Stimulated activated CD4-positive, alpha-beta T cell treated with anti-CD3 and anti-CD28 coated beads, Interleukin-2, amount 100 ng/mL, for 4 hours (primary cell): ENCODE data around the gene RRP9.
"Not testable (repeated sequence)": the region's sequence is repeated elsewhere in the genome, so short reads cannot be mapped to it uniquely, and the experiment has no call there.

ENCODE experiments used
- DNase-seq: peaks from one replicate; pipeline ENCODE4 v3.0.0-alpha.2; 2020; ENCODE audit warnings: low read depth

RRP9 gene

GRCh38 chr3:51938780-51939425 lies 2.8 kb downstream of the RRP9 start:
- no peak for DNase-seq

GRCh38 chr3:51937611-51938450 lies 3.9 kb downstream of the RRP9 start:
- DNase-seq = no peak

- DNase-seq = no peak
Measured at GRCh38 chr3:51937014-51937413, 4.7 kb downstream of the RRP9 start.

- DNase-seq = no peak
Measured at GRCh38 chr3:51935886-51936755, 5.6 kb downstream of the RRP9 start.

DNA sequence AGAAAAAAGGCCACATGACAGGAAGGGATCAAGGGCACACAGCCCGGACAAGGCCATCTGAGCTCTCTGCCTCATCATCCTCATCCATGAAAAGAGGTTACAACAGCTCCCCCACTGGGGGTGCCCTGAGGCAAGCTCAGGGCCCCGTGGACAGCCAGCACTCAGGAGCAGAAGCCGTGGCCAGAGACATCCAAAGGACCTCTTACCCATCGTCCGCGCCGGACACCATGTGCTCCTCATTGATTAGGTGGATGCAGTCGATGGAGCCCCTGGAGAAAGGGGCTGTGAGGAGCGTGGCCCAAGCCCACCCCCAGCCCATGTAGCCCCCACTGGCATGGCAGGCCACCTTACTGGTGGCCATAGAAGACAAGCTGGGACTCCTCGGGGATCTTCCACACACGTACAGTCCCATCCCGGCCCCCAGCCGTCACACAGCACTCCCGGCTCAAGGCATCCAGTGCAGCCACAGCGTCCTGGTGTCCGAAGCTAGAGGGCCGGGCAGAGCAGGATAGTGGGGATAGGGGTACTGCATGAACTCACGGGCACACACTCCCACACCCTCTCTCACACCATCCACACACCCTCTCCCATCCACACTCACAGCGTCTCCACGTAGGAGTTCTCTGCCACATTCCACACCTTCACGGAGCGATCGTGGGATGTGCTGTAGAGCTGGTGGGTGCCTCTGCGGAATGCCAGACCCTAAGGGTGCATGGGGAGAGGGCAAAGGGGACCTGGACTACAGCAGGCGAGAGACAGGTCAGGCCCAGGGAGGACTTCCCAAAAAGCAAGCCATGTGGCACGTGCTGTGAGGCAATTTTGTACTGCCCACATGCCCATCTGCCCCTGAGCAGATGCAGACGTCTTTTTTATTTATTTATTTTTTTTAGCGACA lies 6.5 kb downstream of the RRP9 start:
- DNase-seq = no peak

- no peak for DNase-seq
Measured at GRCh38 chr3:51934139-51934850, 7.4 kb downstream of the RRP9 start.

GRCh38 chr3:51933471-51934138 lies 8.1 kb downstream of the RRP9 start:
- DNase-seq = no peak

- DNase-seq = no peak
Measured at GRCh38 chr3:51932471-51933370, 9.0 kb downstream of the RRP9 start.

GRCh38 chr3:51931756-51932155 lies 9.9 kb downstream of the RRP9 start:
- no peak for DNase-seq

- no peak for DNase-seq
Measured at GRCh38 chr3:51930439-51930838, 11.3 kb downstream of the RRP9 start.

DNA sequence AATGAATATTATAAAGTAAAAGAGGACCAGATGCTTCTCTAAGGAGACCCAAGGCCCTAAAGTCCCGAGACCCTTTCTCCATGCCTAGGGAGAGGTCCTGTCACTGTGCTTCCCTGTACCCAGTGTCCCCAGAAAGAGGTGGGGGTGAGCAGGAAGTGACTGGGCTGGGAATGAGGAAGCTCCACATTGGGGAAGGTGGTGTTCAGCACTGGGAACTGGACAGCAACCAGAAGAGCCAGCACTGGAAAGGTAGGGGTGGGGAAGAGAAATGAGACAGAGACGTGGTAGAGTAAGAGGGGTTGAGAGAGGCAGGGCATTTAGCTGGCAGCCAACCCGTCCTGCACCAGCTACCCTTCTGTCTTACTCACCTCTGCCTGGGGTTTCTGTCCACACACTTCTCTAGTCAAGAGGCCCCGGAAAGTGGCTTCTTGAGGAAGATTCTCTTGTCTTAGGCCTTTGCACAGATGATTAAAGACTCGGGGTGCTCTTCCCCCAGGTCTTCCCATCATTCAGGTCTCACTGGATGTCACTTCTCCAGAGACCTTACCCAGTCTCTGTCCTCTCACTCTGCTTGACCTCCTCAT lies 12.2 kb downstream of the RRP9 start:
- DNase-seq = no peak

DNA sequence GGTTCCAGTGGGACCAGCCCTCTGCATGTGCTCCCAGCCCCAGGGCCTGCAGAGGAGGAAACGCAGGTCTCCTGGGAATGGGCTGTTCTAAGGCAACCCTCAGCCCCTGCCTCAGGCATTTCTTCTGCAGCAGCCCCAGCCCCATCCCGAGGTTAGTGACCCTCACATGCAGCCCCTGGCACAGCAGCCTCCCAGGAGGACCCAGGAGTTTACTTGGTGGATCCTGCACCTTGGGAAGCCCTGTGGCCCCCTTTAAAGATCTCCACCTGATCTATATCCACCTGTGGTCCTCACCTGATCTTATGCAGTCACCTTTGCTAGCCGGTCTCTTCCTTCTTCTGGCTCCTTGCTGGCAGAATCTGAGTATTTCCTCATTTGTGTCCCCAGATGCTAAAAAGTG lies 12.7 kb downstream of the RRP9 start:
- DNase-seq = not testable (repeated sequence)

- no peak for DNase-seq
Measured at GRCh38 chr3:51928438-51928837, 13.3 kb downstream of the RRP9 start.

GRCh38 chr3:51927061-51927977 lies 14.4 kb downstream of the RRP9 start:
- DNase-seq = no peak

DNA sequence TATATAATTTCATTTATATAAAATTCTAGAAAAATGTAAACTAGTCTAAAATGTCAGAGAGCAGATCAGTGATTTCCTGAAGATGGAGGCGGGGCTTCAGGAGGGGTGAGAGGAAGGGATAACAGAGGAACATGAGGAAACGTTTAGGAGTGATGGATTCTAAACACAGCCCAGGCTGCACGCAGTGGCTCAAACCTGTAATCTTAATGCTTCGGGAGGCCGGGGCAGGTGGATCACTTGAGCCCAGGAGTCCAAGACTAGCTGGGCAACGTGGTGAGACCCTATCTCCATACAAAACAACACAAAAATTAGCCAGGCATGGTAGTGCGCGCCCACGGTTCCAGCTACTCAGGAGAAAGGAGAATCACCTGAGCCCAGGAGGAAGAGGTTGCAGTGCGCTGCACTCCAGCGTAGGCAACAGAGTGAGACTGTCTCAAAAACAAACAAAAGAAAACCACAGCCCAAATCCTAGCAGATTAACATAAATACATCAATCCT lies 20.6 kb downstream of the RRP9 start:
- DNase-seq = no peak

DNA sequence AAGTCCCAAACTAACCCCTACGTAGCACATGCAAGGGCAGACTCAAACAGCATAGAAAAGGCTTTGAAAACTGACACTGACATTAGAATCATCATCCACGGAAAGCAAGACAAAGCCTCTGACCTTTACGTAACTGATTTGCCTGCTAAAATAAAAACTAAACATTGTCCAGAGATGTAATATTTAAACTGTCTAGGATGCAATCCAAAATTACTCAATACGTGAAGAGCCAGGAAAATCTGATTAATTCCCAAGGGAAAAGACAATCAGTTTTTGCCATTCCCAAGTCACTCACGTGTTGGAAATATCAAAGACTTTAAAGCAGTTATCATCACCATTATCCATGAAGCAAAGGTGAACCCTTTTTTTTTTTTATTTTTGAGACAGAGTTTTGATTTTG lies 25.3 kb downstream of the RRP9 start:
- no peak for DNase-seq

DNA sequence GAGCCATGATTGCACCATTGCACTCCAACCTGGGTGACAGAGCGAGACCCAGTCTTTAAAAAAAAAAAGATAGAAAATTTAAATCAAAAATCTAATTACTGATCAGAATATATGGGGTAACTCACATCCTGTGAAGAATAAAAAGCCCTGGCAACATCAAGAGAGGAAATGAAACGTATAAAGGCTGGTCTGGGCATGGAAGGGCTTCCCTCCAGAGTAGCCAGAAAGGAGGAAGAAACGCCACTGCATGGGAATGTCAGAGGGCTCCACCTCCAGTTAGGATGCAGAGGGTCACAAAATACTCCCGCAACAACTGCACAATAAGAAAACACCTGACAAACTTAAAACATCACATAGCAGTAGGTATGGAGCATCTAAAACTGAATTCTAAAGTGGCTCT lies 33.7 kb downstream of the RRP9 start:
- DNase-seq = no peak
